HG02852 (cell line): ENCODE measurements around the gene C8A.

Experiments
- ATAC-seq: cut with Tn5 transposase; IDR thresholded peaks from one replicate; pipeline ENCODE4 v1.9.1; 2021; ENCODE audit warnings: mild to moderate bottlenecking, moderate library complexity; ENCODE audit not compliant: unreplicated experiment

C8A gene

DNA sequence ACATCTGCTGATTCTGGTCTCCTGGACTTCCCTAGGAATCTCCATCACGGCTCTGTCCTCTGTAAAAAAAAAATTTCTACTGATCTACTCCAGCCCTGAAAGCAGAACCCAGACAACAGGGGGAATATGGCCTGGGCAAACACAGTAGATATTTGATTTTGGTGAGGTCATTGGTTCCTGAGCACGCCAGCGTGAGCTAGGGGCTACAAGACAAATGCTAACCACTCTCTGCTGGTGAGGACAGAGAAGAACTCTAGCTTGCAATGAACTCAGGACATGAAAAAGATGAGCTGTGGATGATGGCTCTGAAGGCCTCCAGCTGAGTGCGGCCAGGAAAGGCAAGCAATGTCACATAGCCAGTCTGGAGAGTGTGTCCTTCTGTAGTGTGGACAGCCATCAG is 18.2 kb upstream of the C8A start:
- ATAC-seq, result no peak

GRCh38 chr1:56837244-56837939 is 17.2 kb upstream of the C8A start:
- no peak for ATAC-seq

DNA sequence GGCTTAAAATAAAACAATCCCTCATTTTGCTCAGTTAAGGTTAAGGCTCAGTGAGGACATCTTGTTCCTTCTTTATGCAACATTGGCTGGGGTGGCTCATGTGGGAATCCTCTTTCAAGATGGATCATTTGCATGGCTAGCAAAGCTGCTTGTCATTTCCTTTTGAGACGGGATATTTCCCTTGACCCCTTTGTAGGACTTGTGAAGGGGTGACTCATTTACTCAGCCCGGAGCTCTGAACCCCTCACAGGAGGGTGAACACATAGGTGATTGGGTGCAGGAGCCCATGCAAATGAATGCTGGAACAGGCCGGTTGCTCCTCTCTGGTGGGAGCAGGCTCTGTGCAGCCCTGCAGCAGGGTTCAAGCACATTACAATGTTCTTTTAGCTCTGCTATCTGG is 15.8 kb upstream of the C8A start:
- ATAC-seq, result no peak

- ATAC-seq, result no peak
Observed at GRCh38 chr1:56843544-56843943, 11.1 kb upstream of the C8A start.

- no peak for ATAC-seq
Observed at GRCh38 chr1:56844545-56845136, 10.0 kb upstream of the C8A start.

GRCh38 chr1:56845343-56845742 is 9.3 kb upstream of the C8A start:
- ATAC-seq, result no peak

DNA sequence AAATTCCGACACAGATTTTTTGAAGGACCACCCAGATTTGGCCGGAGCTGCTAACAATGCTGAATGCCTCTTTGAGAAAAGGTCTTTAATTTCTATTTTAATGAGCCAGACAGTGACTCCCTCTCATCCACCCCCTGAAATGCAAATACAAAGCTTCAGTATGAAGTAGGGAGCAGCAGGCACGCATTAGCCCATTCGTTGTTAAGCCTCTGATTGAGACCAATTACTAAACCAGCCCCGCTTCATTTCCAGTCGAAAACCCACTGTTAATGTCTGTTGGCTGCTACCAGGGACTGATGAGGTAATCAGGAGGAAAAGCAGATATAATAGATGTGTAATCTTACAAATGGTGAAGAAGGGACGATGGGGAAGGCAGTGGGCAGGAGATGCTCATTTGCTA is 4.8 kb upstream of the C8A start:
- ATAC-seq, result no peak

DNA sequence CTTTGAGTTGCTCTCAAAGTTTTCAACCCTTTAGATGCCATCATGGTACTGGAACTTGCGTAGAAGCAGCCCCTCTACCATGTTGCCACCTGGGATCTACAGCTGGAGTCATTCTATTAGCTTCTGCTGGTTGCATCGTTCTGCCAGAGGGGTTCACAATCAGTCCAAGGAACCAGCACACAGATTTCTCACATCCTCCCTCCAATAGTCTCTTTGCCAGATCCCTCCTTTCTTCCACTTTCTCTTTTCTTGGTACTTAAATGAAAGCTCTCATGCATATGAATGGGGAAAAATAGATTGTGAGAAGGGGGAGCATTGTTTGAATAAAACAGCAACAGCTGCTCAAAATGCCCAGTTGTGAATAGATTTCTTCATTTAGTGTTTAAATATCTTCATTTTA is 4.2 kb upstream of the C8A start:
- no peak for ATAC-seq

- no peak for ATAC-seq
Observed at GRCh38 chr1:56850922-56851321, 3.7 kb upstream of the C8A start.

DNA sequence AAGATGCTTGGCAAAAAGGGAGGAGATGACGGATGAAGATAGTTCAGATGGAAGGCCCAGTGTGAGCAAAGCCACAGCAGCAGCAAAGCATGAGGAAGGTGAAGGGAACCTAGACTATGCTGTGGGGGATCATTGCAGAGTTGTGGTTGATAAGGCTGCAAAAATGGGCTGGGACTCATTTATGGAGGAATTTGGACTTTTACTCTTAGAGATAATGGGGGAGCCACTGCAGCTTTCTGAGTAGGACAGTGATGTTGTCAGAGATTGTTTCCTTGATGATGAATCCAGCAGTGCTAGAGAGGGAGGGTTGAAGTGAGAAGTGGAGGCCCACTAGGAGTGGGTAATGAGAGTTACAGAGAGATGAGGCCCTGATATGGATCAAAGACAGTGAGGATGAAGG is 2.1 kb upstream of the C8A start:
- no peak for ATAC-seq

DNA sequence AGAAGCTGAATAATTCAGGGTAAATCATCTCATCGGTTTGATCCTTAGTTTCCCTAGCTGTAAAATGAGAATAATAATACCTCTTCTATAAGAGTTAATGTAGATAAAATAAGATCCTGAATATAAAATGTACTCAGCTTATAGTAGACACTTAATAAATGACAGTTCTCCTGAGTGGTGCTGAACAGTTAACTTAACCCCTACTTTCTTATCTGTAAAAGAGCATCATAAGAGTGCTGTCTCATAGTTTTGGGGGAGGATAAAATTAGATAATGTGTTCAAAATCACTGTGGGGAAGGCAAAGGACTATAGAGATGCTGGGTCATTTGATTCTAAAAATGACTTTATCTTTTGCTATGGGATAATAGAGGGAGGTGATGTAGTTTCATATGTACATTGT is 593 bp downstream of the C8A start:
- ATAC-seq, result no peak

DNA sequence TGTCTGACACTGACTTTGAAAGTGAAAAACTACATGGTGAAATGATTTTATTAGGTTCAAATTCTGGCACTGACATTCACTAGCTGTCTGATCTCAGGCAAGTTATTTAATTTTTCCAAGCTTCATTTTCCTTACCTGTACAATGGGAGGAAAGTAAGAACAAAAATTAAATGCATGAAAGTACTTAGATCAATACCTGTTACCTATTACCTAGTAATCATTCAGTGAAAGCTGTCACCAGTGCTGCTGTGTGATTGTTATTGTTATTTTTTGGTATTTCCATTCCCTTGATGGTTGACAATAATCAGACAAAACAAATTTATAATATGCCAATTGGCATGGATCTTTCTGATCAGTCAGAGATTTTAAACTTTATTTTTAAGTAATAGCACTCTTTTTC is 1.6 kb downstream of the C8A start:
- ATAC-seq, result no peak

DNA sequence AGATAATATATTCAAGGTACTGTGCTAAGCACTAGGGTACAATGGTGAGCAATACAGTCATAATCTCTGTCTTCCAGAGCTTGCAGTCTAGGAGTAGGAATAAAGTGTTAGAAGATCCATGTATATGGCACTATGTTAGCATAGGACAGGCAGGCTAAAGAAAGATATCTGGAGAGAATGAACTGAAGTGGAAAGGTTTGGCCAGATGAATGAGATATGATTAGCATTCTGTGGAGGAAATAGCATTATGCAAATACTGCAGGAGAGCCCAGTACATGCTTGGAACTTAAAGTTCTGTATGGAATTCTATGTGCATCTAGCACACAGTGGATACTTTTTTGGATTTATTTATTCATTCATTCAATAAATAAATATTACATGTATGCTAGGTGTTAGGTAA is 4.7 kb downstream of the C8A start:
- no peak for ATAC-seq

DNA sequence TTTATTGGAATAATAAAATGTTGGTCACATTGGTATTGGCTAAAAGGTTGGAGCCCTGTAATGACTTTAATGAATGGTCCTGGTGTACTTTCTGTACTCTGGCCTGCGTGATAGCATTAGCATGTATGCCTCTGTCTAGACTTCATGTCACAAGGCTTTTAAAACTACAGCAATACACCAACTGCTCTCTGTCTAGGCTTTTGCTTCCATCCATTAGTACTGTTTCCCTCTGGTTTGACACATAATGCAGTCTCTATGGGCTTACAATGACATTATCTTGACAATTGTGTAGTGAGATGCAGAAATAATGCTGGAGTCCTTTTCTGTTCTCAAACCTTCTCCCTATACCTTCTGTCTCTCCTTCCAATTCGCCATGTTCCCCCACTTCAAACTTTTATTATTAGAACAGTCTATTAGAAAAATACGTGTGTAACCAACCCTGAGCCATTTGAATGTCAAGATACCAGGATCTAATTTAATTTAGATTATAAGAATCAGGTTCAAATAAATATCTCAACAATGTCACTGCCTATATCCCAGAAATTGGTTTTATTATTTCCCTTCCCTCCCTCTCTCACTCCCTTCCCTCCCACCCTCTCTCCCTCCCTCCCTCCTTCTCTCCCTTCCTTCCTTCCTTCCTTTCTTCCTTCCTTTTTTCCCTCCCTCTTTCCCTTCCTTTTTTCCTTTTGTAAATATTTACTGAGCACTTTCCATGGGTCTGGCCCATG is 8.8 kb downstream of the C8A start:
- ATAC-seq, result no peak

DNA sequence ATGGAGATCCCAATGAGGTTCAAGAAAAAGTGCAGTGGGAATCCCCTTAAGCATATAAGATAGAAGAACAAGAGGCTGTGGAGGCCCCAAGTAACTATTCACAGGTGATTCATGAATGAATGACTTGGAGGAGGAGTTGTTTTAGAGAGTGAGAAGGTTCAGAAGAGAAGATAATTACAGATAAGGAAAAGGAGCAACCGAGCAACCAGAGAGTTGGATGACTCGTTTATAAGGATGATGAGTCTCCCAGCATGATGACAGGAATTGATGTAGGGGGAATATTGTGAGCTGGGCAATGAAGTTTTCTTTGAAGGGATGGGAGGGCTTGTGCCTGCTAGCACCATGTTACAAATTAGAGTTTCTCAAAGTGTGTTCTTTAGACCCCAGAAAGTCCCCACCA is 9.8 kb downstream of the C8A start:
- no peak for ATAC-seq

GRCh38 chr1:56866656-56867055 is 12.1 kb downstream of the C8A start:
- ATAC-seq, result no peak

GRCh38 chr1:56867491-56867890 is 12.9 kb downstream of the C8A start:
- ATAC-seq, result no peak

DNA sequence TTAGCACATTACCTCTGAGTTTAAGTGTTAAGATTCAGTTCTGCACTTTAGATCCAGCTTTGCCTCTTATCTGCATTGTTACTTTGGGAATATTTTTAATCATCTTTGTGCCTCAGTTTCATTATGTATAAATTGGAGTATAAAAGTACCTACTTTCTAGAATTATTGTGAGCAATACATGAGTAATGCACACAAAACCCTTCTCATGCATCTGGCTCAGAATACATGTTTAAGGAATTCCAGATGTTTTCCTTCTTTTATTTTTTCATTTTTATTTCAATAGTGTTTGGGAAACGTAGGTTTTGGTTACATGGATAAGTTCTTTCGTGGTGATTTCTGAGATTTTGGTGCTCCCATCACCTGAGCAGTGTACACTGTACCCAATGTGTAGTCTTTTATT is 14.2 kb downstream of the C8A start:
- ATAC-seq, result no peak

DNA sequence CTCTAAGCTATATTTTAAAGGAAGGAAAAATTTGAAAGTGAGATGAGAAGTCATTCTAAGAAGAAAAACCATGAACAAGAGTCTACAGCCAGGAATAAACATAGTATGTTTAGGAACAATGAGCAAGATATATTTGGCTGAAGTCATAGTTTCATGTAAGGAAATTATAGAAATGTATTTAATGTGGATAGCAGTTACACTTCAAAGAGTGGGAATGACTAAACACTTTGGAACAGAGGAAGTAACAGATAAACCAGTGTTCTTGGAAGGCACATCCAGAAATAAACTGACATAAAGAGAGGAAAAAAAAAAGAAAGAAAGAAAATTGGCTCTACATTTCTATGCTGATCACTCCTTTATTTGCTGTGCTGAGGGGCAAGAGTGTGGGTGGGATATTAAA is 18.0 kb downstream of the C8A start:
- ATAC-seq, result no peak

GRCh38 chr1:56873213-56873612 is 18.6 kb downstream of the C8A start:
- no peak for ATAC-seq

DNA sequence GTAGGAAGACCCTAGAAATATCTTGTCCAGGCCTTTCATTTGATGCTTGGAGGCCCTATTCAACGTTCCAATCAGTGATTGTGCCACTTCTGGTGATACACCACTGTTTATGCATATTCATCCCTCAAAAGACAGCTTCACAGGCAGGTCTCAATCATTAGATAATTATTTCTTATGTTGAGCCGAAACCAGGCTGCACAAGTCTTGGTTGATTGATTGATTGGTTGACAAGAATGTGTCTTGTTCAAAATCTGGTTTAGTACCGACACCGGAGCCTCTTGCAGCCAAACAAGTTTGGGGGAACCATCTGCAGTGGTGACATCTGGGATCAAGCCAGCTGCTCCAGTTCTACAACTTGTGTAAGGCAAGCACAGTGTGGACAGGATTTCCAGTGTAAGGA is 20.1 kb downstream of the C8A start:
- no peak for ATAC-seq

- no peak for ATAC-seq
Observed at GRCh38 chr1:56877973-56878372, 23.4 kb downstream of the C8A start.
